HG02884 (cell line): ENCODE data around the gene MGLL.

Source experiments
- ATAC-seq: cut with Tn5 transposase; IDR thresholded peaks from one replicate; pipeline ENCODE4 v1.9.1; 2021; ENCODE audit warnings: mild to moderate bottlenecking, moderate library complexity; ENCODE audit not compliant: unreplicated experiment

Gene MGLL

GRCh38 chr3:127744253-127744815 is 78.0 kb downstream of the MGLL start:
- ATAC-seq, result no peak

- no peak for ATAC-seq
Observed at GRCh38 chr3:127743351-127744252, 78.7 kb downstream of the MGLL start.

GRCh38 chr3:127742580-127742979 is 79.7 kb downstream of the MGLL start:
- ATAC-seq, result no peak

GRCh38 chr3:127741690-127742089 is 80.6 kb downstream of the MGLL start:
- no peak for ATAC-seq

- ATAC-seq, result no peak
Observed at GRCh38 chr3:127741246-127741645, 81.1 kb downstream of the MGLL start.

- no peak for ATAC-seq
Observed at GRCh38 chr3:127740136-127740915, 82.0 kb downstream of the MGLL start.

GRCh38 chr3:127739347-127740135 is 82.8 kb downstream of the MGLL start:
- ATAC-seq, result no peak

GRCh38 chr3:127738192-127738840 is 84.0 kb downstream of the MGLL start:
- no peak for ATAC-seq

- no peak for ATAC-seq
Observed at GRCh38 chr3:127736801-127737539, 85.3 kb downstream of the MGLL start.

GRCh38 chr3:127735767-127736693 is 86.3 kb downstream of the MGLL start:
- peak; percentile 77 for ATAC-seq

GRCh38 chr3:127734754-127735473 is 87.4 kb downstream of the MGLL start:
- no peak for ATAC-seq

GRCh38 chr3:127734181-127734720 is 88.1 kb downstream of the MGLL start:
- no peak for ATAC-seq

GRCh38 chr3:127733781-127734180 is 88.5 kb downstream of the MGLL start:
- ATAC-seq, result no peak

GRCh38 chr3:127732879-127733350 is 89.4 kb downstream of the MGLL start:
- no peak for ATAC-seq

- ATAC-seq, result no peak
Observed at GRCh38 chr3:127732303-127732702, 90.0 kb downstream of the MGLL start.

- ATAC-seq, result no peak
Observed at GRCh38 chr3:127731546-127732289, 90.6 kb downstream of the MGLL start.
